22Rv1 (cell line): ENCODE results near the gene SUFU.

ENCODE experiments used
- ZFX ChIP-seq: fragments of 450-650 bp; IDR thresholded peaks from 2 replicates; pipeline ENCODE4 v1.6.1; 2017; ENCODE audit warnings: antibody characterized with exemption, borderline replicate concordance
- TF ChIP-seq, protein P1 (sequence below): fragments of 450-650 bp; IDR thresholded peaks from 2 replicates; pipeline ENCODE4 v1.5.1; 2017; ENCODE audit warnings: mild to moderate bottlenecking

GRCh38 chr10:102630663-102631062, 126.9 kb downstream of the SUFU start:
- TF ChIP-seq, protein P1, sequence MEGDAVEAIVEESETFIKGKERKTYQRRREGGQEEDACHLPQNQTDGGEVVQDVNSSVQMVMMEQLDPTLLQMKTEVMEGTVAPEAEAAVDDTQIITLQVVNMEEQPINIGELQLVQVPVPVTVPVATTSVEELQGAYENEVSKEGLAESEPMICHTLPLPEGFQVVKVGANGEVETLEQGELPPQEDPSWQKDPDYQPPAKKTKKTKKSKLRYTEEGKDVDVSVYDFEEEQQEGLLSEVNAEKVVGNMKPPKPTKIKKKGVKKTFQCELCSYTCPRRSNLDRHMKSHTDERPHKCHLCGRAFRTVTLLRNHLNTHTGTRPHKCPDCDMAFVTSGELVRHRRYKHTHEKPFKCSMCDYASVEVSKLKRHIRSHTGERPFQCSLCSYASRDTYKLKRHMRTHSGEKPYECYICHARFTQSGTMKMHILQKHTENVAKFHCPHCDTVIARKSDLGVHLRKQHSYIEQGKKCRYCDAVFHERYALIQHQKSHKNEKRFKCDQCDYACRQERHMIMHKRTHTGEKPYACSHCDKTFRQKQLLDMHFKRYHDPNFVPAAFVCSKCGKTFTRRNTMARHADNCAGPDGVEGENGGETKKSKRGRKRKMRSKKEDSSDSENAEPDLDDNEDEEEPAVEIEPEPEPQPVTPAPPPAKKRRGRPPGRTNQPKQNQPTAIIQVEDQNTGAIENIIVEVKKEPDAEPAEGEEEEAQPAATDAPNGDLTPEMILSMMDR = no peak
- no peak for TF ChIP-seq ZFX
